HL-60 (cell line): ENCODE data around the gene MSH3.

ENCODE experiments used
- GABPA ChIP-seq: IDR thresholded peaks from 2 replicates; pipeline ENCODE4 v1.6.1; 2012; ENCODE audit warnings: low read depth
- TF ChIP-seq, protein P1 (sequence below): IDR thresholded peaks from one replicate; pipeline ENCODE4 v1.5.1; 2011; ENCODE audit warnings: low read length, control low read depth, inconsistent platforms; ENCODE audit not compliant: insufficient read depth
- TF ChIP-seq, protein P2 (sequence below): IDR thresholded peaks from 2 replicates; pipeline ENCODE4 v1.6.1; 2012; ENCODE audit warnings: low read depth; ENCODE audit not compliant: insufficient replicate concordance

- TF ChIP-seq, protein P1, sequence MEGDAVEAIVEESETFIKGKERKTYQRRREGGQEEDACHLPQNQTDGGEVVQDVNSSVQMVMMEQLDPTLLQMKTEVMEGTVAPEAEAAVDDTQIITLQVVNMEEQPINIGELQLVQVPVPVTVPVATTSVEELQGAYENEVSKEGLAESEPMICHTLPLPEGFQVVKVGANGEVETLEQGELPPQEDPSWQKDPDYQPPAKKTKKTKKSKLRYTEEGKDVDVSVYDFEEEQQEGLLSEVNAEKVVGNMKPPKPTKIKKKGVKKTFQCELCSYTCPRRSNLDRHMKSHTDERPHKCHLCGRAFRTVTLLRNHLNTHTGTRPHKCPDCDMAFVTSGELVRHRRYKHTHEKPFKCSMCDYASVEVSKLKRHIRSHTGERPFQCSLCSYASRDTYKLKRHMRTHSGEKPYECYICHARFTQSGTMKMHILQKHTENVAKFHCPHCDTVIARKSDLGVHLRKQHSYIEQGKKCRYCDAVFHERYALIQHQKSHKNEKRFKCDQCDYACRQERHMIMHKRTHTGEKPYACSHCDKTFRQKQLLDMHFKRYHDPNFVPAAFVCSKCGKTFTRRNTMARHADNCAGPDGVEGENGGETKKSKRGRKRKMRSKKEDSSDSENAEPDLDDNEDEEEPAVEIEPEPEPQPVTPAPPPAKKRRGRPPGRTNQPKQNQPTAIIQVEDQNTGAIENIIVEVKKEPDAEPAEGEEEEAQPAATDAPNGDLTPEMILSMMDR: no peak
- no peak for TF ChIP-seq GABPA
- TF ChIP-seq, protein P2, sequence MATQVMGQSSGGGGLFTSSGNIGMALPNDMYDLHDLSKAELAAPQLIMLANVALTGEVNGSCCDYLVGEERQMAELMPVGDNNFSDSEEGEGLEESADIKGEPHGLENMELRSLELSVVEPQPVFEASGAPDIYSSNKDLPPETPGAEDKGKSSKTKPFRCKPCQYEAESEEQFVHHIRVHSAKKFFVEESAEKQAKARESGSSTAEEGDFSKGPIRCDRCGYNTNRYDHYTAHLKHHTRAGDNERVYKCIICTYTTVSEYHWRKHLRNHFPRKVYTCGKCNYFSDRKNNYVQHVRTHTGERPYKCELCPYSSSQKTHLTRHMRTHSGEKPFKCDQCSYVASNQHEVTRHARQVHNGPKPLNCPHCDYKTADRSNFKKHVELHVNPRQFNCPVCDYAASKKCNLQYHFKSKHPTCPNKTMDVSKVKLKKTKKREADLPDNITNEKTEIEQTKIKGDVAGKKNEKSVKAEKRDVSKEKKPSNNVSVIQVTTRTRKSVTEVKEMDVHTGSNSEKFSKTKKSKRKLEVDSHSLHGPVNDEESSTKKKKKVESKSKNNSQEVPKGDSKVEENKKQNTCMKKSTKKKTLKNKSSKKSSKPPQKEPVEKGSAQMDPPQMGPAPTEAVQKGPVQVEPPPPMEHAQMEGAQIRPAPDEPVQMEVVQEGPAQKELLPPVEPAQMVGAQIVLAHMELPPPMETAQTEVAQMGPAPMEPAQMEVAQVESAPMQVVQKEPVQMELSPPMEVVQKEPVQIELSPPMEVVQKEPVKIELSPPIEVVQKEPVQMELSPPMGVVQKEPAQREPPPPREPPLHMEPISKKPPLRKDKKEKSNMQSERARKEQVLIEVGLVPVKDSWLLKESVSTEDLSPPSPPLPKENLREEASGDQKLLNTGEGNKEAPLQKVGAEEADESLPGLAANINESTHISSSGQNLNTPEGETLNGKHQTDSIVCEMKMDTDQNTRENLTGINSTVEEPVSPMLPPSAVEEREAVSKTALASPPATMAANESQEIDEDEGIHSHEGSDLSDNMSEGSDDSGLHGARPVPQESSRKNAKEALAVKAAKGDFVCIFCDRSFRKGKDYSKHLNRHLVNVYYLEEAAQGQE: no peak
Observed at GRCh38 chr5:80852331-80853245, 198.1 kb downstream of the MSH3 start.
